GM18526 (cell line): ENCODE measurements around the gene INPP4B.

ENCODE experiments used
- POLR2A ChIP-seq: IDR thresholded peaks from 3 replicates; pipeline ENCODE4 v1.6.1; 2011; ENCODE audit not compliant: insufficient read length; ENCODE audit errors: extremely low read depth

INPP4B gene

GRCh38 chr4:142311916-142312315 is 534.2 kb downstream of the INPP4B start:
- TF ChIP-seq POLR2A, result no peak

- no peak for TF ChIP-seq POLR2A
Observed at GRCh38 chr4:142309772-142310171, 536.3 kb downstream of the INPP4B start.

GRCh38 chr4:142307857-142308256 is 538.2 kb downstream of the INPP4B start:
- TF ChIP-seq POLR2A, result no peak

- no peak for TF ChIP-seq POLR2A
Observed at GRCh38 chr4:142297313-142297712, 548.8 kb downstream of the INPP4B start.

- no peak for TF ChIP-seq POLR2A
Observed at GRCh38 chr4:142293536-142293935, 552.6 kb downstream of the INPP4B start.

GRCh38 chr4:142292231-142292630 is 553.9 kb downstream of the INPP4B start:
- TF ChIP-seq POLR2A, result no peak

GRCh38 chr4:142291299-142292050 is 554.6 kb downstream of the INPP4B start:
- TF ChIP-seq POLR2A, result no peak

- TF ChIP-seq POLR2A, result no peak
Observed at GRCh38 chr4:142287371-142287770, 558.7 kb downstream of the INPP4B start.

- TF ChIP-seq POLR2A, result no peak
Observed at GRCh38 chr4:142285222-142285583, 560.9 kb downstream of the INPP4B start.

GRCh38 chr4:142284402-142285221 is 561.5 kb downstream of the INPP4B start:
- TF ChIP-seq POLR2A, result no peak

- no peak for TF ChIP-seq POLR2A
Observed at GRCh38 chr4:142282870-142283431, 563.1 kb downstream of the INPP4B start.

GRCh38 chr4:142281999-142282398 is 564.1 kb downstream of the INPP4B start:
- no peak for TF ChIP-seq POLR2A

- no peak for TF ChIP-seq POLR2A
Observed at GRCh38 chr4:142278663-142279062, 567.4 kb downstream of the INPP4B start.

- no peak for TF ChIP-seq POLR2A
Observed at GRCh38 chr4:142278171-142278570, 567.9 kb downstream of the INPP4B start.

- TF ChIP-seq POLR2A, result no peak
Observed at GRCh38 chr4:142274137-142274536, 572.0 kb downstream of the INPP4B start.

GRCh38 chr4:142272452-142272851 is 573.6 kb downstream of the INPP4B start:
- no peak for TF ChIP-seq POLR2A
